Testis (tissue), 2 donors: ENCODE data around the gene NAA80.

Experiments used
- CTCF ChIP-seq, 3 experiments: fragments of 450-650 bp in 2 of 3; fragments of 200-600 bp in 1 of 3; sonication (generic) in 1 of 3; IDR thresholded peaks; one replicate each; pipeline ENCODE4 v1.5.1; 2016 to 2019; ENCODE audit warnings: antibody characterized with exemption in 3 of 3, mild to moderate bottlenecking in 2 of 3, moderate library complexity in 1 of 3
- POLR2A ChIP-seq: fragments of 450-650 bp; IDR thresholded peaks from one replicate; pipeline ENCODE4 v1.6.1; 2017; ENCODE audit warnings: antibody characterized with exemption, mild to moderate bottlenecking, moderate library complexity

- TF ChIP-seq POLR2A: no peak
- TF ChIP-seq CTCF (IDR thresholded peaks at IDR 0.05): no peak
Observed at GRCh38 chr3:50334339-50335075, 35.3 kb upstream of the NAA80 start.
